ENCODE results near the gene TMEM145. TPM values are rescaled to one million over a fixed set of nuclear protein-coding genes. Genes with fewer than 3 reads are reported as not detected.
A peak's percentile ranks its signal among the peaks of the same experiment; 100 is the strongest.

TMEM145 gene
- total and polyA plus RNA-seq, 8 donors: 0.21 to 1.6 (median 0.89) TPM

DNA sequence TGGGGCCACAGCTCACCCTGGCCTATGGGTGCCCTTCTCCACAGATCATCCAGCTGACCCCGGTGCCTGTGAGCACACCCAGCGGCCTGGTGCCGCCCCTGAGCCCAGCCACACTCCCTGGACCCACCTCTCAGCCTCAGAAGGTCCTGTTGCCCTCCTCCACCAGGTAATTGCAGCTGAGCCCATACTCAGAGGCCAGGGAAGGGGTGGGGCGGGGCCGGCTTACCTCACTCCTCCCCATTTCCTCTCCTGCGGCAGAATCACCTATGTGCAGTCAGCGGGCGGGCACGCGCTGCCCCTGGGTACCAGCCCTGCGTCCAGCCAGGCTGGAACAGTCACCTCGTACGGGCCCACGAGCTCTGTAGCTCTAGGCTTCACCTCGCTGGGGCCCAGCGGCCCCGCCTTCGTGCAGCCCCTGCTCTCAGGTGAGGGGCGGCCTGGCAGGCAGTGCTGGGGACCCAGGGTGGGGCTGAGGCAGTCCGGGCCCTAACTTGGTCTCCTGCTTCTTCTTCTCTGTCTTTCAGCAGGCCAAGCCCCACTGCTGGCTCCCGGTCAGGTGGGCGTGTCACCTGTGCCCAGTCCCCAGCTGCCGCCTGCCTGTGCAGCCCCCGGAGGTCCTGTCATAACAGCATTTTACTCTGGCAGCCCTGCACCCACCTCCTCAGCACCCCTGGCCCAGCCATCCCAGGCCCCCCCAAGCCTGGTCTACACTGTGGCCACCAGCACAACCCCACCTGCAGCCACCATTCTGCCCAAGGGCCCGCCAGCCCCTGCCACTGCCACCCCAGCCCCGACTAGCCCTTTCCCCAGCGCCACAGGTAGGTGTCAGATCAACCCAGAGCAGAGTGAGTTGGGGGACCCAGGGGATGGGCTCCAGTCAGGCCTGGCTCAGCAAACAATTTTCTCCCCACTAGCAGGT is 20.8 kb upstream of the TMEM145 start:
- H3K4me1 ChIP-seq: no peaks in the 10 kb centered on the region
- no peak for ATAC-seq
- H3K36me3 ChIP-seq: peaks cover 0 to 83% of the 10 kb centered on the region in 2 donors
- no peak for DNase-seq
- TF ChIP-seq, protein P1, sequence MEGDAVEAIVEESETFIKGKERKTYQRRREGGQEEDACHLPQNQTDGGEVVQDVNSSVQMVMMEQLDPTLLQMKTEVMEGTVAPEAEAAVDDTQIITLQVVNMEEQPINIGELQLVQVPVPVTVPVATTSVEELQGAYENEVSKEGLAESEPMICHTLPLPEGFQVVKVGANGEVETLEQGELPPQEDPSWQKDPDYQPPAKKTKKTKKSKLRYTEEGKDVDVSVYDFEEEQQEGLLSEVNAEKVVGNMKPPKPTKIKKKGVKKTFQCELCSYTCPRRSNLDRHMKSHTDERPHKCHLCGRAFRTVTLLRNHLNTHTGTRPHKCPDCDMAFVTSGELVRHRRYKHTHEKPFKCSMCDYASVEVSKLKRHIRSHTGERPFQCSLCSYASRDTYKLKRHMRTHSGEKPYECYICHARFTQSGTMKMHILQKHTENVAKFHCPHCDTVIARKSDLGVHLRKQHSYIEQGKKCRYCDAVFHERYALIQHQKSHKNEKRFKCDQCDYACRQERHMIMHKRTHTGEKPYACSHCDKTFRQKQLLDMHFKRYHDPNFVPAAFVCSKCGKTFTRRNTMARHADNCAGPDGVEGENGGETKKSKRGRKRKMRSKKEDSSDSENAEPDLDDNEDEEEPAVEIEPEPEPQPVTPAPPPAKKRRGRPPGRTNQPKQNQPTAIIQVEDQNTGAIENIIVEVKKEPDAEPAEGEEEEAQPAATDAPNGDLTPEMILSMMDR (IDR thresholded peaks at IDR 0.05): no peak
- intact Hi-C loops (cut with DNase I): no loop called here
- H3K4me3 ChIP-seq: no peak overlapping the region
- no peak overlapping the region for H3K27ac ChIP-seq
- no peaks in the 10 kb centered on the region for H3K27me3 ChIP-seq
- H3K9me3 ChIP-seq: no peaks in the 10 kb centered on the region

DNA sequence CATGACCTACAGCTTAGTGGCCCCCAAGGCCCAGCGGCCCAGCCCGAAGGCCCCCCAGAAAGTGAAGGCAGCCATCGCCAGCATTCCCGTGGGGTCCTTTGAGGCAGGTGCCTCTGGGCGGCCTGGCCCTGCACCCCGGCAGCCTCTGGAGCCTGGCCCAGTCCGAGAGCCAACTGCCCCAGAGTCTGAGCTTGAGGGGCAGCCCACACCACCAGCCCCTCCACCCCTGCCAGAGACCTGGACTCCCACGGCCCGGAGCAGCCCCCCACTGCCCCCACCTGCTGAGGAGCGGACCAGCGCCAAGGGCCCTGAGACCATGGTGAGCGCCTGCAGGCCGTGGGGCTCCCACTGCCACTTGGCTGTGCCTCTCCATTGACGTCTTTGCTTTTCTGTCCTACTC is 20.1 kb upstream of the TMEM145 start:
- Histone ChIP-seq H3K9me3 (no peaks in the 10 kb centered on the region), H3K36me3 (peaks cover 0 to 76% of the 10 kb centered on the region in 2 donors), H3K4me1 (no peaks in the 10 kb centered on the region), H3K27me3 (no peaks in the 10 kb centered on the region), H3K4me3 (no peak overlapping the region), H3K27ac (no peak overlapping the region)
- TF ChIP-seq, protein P1 (IDR thresholded peaks at IDR 0.05): no peak
- DNase-seq (no peak), ATAC-seq (no peak)
- intact Hi-C loops (cut with DNase I): no loop called here

- Histone ChIP-seq H3K9me3 (no peaks in the 10 kb centered on the region), H3K27me3 (no peaks in the 10 kb centered on the region), H3K36me3 (peaks cover 0 to 70% of the 10 kb centered on the region in 2 donors), H3K4me3 (no peak overlapping the region), H3K4me1 (no peaks in the 10 kb centered on the region), H3K27ac (no peak overlapping the region)
- intact Hi-C loops (cut with DNase I): no loop called here
- ATAC-seq (no peak), DNase-seq (no peak)
- TF ChIP-seq, protein P1 (IDR thresholded peaks at IDR 0.05): no peak
Observed at GRCh38 chr19:42293540-42293939, 19.6 kb upstream of the TMEM145 start.

DNA sequence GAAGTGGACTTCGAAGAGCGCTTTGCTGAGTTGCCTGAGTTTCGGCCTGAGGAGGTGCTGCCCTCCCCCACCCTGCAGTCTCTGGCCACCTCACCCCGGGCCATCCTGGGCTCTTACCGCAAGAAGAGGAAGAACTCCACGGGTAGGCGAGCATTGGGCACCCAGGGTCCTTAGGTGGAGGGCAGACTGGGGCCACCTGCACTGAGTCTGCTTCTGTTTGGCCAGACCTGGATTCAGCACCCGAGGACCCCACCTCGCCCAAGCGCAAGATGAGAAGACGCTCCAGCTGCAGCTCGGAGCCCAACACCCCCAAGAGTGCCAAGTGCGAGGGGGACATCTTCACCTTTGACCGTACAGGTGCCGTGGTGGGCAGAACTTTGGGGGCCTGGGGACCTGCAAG is 19.2 kb upstream of the TMEM145 start:
- Histone ChIP-seq H3K27me3 (no peaks in the 10 kb centered on the region), H3K36me3 (peaks cover 0 to 66% of the 10 kb centered on the region in 2 donors), H3K9me3 (no peaks in the 10 kb centered on the region), H3K4me1 (no peaks in the 10 kb centered on the region), H3K27ac (no peak overlapping the region), H3K4me3 (no peak overlapping the region)
- ATAC-seq: no peak
- DNase-seq: no peak
- TF ChIP-seq, protein P1 (IDR thresholded peaks at IDR 0.05): no peak
- intact Hi-C loops (cut with DNase I): no loop called here

DNA sequence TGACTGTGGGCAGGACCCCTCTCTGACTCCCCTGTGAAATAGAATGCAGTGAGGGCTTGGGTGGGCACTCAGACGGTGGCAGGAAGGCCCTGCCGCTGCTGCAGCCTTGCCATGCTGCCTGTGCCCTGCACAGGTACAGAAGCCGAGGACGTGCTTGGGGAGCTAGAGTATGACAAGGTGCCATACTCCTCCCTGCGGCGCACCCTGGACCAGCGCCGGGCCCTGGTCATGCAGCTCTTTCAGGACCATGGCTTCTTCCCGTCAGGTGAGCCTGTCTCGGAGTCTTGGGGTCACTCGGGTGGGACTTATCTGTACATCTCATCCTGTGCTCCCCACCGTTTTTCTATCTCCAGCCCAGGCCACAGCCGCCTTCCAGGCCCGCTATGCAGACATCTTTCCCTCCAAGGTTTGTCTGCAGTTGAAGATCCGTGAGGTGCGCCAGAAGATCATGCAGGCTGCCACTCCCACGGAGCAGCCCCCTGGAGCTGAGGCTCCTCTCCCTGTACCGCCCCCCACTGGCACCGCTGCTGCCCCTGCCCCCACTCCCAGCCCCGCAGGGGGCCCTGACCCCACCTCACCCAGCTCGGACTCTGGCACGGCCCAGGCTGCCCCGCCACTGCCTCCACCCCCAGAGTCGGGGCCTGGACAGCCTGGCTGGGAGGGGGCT is 18.5 kb upstream of the TMEM145 start:
- Histone ChIP-seq H3K4me1 (no peaks in the 10 kb centered on the region), H3K27ac (no peak overlapping the region), H3K4me3 (no peak overlapping the region), H3K9me3 (no peaks in the 10 kb centered on the region), H3K36me3 (peaks cover 0 to 60% of the 10 kb centered on the region in 2 donors), H3K27me3 (no peaks in the 10 kb centered on the region)
- ATAC-seq (no peak), DNase-seq (peak in 1 of 4 donors; percentile 77)
- TF ChIP-seq, protein P1 (IDR thresholded peaks at IDR 0.05): no peak
- intact Hi-C loops (cut with DNase I): no loop called here
